GM10847 (cell line): ENCODE results near the gene CHURC1.

Experiments used
- POLR2A ChIP-seq: IDR thresholded peaks from 2 replicates; pipeline ENCODE4 v1.6.1; 2011; ENCODE audit not compliant: insufficient read length; ENCODE audit errors: extremely low read depth

The CHURC1 gene

DNA sequence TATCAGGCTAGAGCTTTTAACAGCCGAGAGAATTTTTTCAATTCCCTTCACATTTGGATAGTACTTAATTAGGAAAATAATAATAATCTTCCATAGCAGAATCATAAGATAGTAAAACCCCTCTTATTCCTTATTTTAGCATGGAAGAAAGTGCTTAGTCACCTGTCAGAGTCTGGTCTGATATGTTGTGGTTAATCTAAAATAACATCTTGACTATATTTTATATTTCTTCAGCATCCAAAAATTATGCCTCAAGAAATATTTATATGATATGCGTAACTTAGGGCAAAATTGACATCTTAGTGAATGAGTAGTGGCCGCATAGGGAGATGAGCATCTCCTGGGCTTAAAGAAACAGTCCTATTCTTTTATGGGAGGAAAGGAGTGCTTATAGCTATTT is 12.8 kb downstream of the CHURC1 start:
- TF ChIP-seq POLR2A, result no peak

- no peak for TF ChIP-seq POLR2A
Observed at GRCh38 chr14:64928239-64929013, 14.2 kb downstream of the CHURC1 start.

- no peak for TF ChIP-seq POLR2A
Observed at GRCh38 chr14:64929014-64929359, 14.7 kb downstream of the CHURC1 start.

GRCh38 chr14:64930085-64930843 is 16.0 kb downstream of the CHURC1 start:
- no peak for TF ChIP-seq POLR2A

DNA sequence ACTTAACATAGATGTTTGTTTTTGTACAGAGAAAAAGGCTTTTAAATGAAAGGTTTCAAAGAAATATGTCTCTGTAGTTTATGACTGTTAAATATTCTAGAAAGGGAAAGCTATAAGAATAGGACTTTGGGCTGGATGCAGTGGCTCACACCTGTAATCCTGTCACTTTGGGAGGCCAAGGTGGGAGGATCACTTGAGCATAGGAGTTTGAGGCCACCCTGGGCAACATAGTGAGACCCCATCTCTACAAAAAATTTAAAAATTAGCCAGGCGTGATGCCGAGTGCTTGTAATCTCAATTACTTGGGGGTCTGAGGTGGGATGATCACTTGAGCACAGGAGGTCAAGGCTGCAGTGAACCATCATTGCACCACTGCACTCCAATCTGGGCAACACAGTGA is 16.9 kb downstream of the CHURC1 start:
- no peak for TF ChIP-seq POLR2A

DNA sequence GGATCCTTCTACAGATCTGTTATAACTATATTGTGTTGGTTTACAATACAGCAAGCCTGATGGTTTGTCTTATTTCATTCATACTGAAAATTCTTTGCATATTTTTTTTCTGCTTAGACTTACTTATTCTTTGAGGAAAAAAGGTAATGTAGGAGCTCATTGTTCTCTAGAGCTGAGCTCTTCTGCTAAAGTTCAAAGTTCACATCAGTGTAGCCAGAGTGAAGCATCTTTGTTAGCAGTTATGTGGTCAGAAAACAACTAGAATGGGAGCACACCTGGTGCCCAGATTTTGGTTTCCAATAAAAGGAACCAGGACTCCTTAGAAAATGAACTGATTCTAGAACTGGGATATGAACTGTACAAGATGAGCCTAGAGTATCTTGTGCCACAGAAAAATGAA is 18.0 kb downstream of the CHURC1 start:
- TF ChIP-seq POLR2A, result no peak

- TF ChIP-seq POLR2A, result no peak
Observed at GRCh38 chr14:64934338-64934929, 20.2 kb downstream of the CHURC1 start.

DNA sequence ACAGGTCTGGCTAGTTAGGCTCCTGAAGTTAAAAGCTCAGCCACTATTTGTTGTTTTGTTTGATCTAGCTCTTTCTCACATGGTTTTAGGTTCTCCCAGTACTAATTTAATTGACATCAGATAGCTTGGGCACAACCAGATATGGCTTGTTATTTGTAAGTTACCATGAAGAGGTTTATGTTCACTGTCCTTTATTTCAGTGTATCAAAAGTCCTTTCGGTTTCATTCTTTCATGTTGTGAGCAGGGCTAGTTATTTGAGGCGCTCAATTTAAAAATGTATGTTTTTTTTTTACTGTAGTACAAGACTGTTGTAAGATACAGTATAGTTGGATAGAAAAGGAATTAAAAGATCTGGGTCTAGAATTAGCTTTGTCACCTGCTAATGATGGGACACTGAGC is 21.3 kb downstream of the CHURC1 start:
- TF ChIP-seq POLR2A, result no peak

- TF ChIP-seq POLR2A, result no peak
Observed at GRCh38 chr14:64937171-64937820, 23.0 kb downstream of the CHURC1 start.

DNA sequence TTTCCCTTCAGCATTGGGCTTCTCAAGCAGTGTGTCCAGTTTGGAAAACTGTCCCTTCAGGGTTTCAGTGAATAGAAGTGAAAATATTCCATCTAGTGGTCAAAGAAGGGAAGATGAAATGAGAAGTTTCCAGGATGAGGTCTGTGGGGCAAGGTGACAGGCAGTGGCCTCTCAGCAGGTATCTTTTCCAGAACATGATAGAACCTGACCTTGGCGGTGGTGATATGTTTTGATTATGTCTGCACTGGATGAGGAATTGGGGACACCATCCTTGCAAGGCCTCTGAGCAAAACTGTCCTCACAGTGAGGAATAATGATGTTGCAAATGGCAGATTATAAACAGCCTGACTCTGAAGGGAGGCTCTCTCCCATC is 23.6 kb downstream of the CHURC1 start:
- TF ChIP-seq POLR2A, result no peak

- no peak for TF ChIP-seq POLR2A
Observed at GRCh38 chr14:64938972-64939816, 24.9 kb downstream of the CHURC1 start.

DNA sequence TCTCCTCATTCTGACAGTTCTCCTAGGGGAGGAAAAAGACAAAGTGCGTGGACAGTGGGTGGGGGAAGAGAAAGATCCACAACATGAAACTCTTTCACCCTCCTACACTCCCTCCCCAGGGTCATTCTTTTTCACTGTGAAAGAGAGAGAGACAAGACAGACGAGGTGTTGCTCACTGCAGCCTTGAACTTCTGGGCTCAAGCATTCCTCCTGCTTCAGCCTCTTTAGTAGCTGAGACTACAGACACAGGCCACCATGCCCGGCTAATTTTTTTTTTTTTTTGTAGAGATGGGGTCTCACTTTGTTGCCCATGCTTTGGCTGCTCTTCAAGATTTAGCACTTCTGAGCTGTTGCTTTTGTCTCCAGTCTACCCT is 25.5 kb downstream of the CHURC1 start:
- no peak for TF ChIP-seq POLR2A

DNA sequence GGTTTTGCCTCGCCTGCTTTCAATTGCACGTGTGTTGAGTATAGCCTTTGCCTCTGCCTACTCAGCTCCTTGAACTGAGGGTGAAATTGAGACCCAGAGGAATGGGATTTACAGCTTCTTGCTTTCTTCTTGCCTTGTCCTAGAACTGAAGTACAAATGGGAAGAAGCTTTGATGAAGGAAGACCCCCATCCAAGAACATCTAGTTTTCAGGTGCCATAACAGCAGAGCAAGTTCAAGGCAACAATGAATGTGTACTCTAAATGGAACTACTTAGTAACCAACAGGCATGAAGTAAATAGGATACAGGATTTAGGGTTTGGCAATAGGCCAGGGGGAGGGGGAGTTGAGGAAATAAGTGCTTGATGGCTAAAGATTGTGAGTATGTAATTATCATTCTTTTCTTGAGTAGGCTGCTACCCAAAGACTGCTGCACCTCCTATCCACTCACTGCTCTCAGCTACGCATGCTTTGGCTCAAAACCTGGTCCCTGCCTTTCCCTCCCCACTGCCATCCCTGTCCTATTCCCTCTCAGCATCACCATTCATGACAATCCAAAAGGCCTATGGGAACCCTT is 26.2 kb downstream of the CHURC1 start:
- TF ChIP-seq POLR2A, result no peak

DNA sequence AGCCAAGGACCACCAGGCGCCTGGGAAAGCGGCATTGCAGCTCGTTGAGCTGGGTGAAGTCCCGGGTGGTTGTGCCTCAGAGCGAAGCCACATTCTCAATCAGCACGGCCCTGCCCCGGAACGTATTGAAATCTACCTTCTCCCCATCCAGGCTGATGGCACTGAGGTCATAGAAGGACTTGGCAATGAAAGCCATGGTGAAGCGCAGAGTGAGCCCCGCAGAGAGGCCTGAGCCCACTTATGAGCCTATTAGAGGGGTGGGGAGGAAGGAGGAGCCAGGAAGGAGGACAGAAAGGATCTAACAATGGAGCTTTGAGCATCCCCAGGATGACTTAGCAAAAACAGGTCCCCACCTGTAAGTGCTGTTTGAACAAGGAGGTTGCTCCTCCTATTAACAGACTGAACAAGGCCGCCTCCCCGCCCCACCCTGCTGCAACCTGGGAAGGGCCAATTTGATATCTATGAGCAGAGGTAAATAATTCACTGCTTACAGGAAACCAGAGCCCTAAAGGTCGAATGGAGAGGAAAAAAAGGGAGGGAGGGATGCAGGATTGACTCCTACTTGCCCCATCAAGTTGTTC is 28.4 kb downstream of the CHURC1 start, which contains the start of gene GPX2:
GPX2 (minus strand) TSS at position 215 of the 581 bp plus-strand sequence; CDS start at position 196, 19 bp downstream.
- no peak for TF ChIP-seq POLR2A
